GM23338 (cell line): ENCODE data around the gene NELFB. TPM values are rescaled to one million over a fixed set of nuclear protein-coding genes. Genes with fewer than 3 reads are reported as not detected.
A peak's percentile ranks its signal among the peaks of the same experiment; 100 is the strongest.

Experiments
- ATAC-seq: fragments of 200-7000 bp; cut with Tn5 transposase; 3 replicates; pipeline ENCODE4 v1.9.1; 2020
- DNase-seq: peaks from one replicate; pipeline ENCODE4 v3.0.0-alpha.2; 2015; ENCODE audit warnings: low spot score
- H2AFZ ChIP-seq: fragments of 200-600 bp; sonication (generic); 2 replicates; pipeline ENCODE4 v1.8.0; 2016; ENCODE audit warnings: antibody characterized with exemption, mild to moderate bottlenecking, moderate library complexity
- H3F3A ChIP-seq: fragments of 200-600 bp; sonication (generic); replicated peaks from 2 replicates; pipeline ENCODE4 v1.8.0; 2017; ENCODE audit warnings: antibody characterized with exemption, mixed run types, low read depth
- H3K27ac ChIP-seq: fragments of 200-600 bp; sonication (generic); 2 replicates; pipeline ENCODE4 v1.6.1; 2016; ENCODE audit warnings: low read depth
- H3K27me3 ChIP-seq: fragments of 200-600 bp; sonication (generic); 2 replicates; pipeline ENCODE4 v1.8.0; 2016; ENCODE audit warnings: mild to moderate bottlenecking, mixed run types, moderate library complexity; ENCODE audit not compliant: insufficient read depth
- H3K36me3 ChIP-seq: fragments of 200-600 bp; sonication (generic); 2 replicates; pipeline ENCODE4 v1.8.0; 2016; ENCODE audit warnings: mild to moderate bottlenecking; ENCODE audit not compliant: insufficient read depth
- H3K4me1 ChIP-seq: fragments of 200-600 bp; sonication (generic); 2 replicates; pipeline ENCODE4 v1.8.0; 2016; ENCODE audit warnings: mild to moderate bottlenecking, moderate library complexity; ENCODE audit not compliant: insufficient read depth
- H3K4me2 ChIP-seq: fragments of 200-600 bp; sonication (generic); 2 replicates; pipeline ENCODE4 v1.7.1; 2017; ENCODE audit warnings: mixed run types
- H3K4me3 ChIP-seq: fragments of 200-600 bp; sonication (generic); 2 replicates; pipeline ENCODE4 v1.6.1; 2016; ENCODE audit warnings: mixed run types
- H3K79me2 ChIP-seq: fragments of 200-600 bp; sonication (generic); replicated peaks from 2 replicates; pipeline ENCODE4 v1.8.0; 2017; ENCODE audit warnings: mild to moderate bottlenecking; ENCODE audit not compliant: insufficient read depth
- H3K9me2 ChIP-seq: fragments of 200-600 bp; sonication (generic); 2 replicates; pipeline ENCODE4 v1.8.0; 2017; ENCODE audit not compliant: insufficient read depth
- H4K20me1 ChIP-seq: fragments of 200-600 bp; sonication (generic); replicated peaks from 2 replicates; pipeline ENCODE4 v1.8.0; 2017; ENCODE audit warnings: mild to moderate bottlenecking; ENCODE audit not compliant: insufficient read depth
- H3K27ac Mint-ChIP-seq: 2 replicates; pipeline ENCODE4 v1.8.0; 2020; ENCODE audit warnings: inconsistent platforms, mild to moderate bottlenecking, moderate library complexity, mixed read lengths
- H3K27me3 Mint-ChIP-seq: 3 replicates; pipeline ENCODE4 v1.8.0; 2022; ENCODE audit warnings: low read depth, mild to moderate bottlenecking, moderate library complexity, mixed read lengths, inconsistent platforms; ENCODE audit not compliant: insufficient read depth, poor library complexity
- H3K36me3 Mint-ChIP-seq: 3 replicates; pipeline ENCODE4 v1.8.0; 2021; ENCODE audit warnings: low read depth, mild to moderate bottlenecking, inconsistent platforms, moderate library complexity, mixed read lengths
- H3K4me1 Mint-ChIP-seq: 3 replicates; pipeline ENCODE4 v1.8.0; 2020; ENCODE audit warnings: mild to moderate bottlenecking, inconsistent platforms, mixed read lengths
- H3K4me3 Mint-ChIP-seq: 3 replicates; pipeline ENCODE4 v1.8.0; 2021; ENCODE audit warnings: moderate library complexity, mild to moderate bottlenecking, inconsistent platforms, mixed read lengths
- H3K9me3 Mint-ChIP-seq: 3 replicates; pipeline ENCODE4 v1.8.0; 2020; ENCODE audit warnings: moderate library complexity, mild to moderate bottlenecking, inconsistent platforms, mixed read lengths
- CREB1 ChIP-seq: fragments of 250-450 bp; sonication (Bioruptor Pico); IDR thresholded peaks from 2 replicates; pipeline ENCODE4 v1.5.0; 2020; ENCODE audit warnings: low read depth, mild to moderate bottlenecking, moderate library complexity
- EZH2phosphoT487 ChIP-seq: fragments of 200-600 bp; sonication (generic); IDR thresholded peaks from one replicate; pipeline ENCODE4 v1.8.1; 2018; ENCODE audit warnings: antibody characterized with exemption; ENCODE audit not compliant: unreplicated experiment
- JUNB ChIP-seq: IDR thresholded peaks from one replicate; pipeline ENCODE4 v1.6.1; 2016; ENCODE audit warnings: antibody characterized with exemption; ENCODE audit not compliant: unreplicated experiment
- NANOG ChIP-seq: IDR thresholded peaks from 2 replicates; pipeline ENCODE4 v1.6.1; 2016; ENCODE audit warnings: antibody characterized with exemption, borderline replicate concordance
- POLR2AphosphoS5 ChIP-seq: IDR thresholded peaks from 2 replicates; pipeline ENCODE4 v1.6.1; 2016; ENCODE audit warnings: antibody characterized with exemption, low read depth
- STAT1 ChIP-seq: IDR thresholded peaks from one replicate; pipeline ENCODE4 v1.6.1; 2016; ENCODE audit warnings: antibody characterized with exemption; ENCODE audit not compliant: unreplicated experiment
- polyA plus RNA-seq: library from polyadenylated mRNA; unstranded; fragments of >200 nt; fragmentation: Nextera tagmentation; extraction: Ambion mirVana; gene quantifications from 2 replicates; pipeline ENCODE4 v1.2.1, GENCODE V29; 2016
- total RNA-seq: library from RNA; depleted of rRNA; stranded (reverse); fragments of >200 nt; shearing (Covaris generic); gene quantifications from 2 replicates; pipeline ENCODE4 v1.2.3, GENCODE V29; 2014
- TF ChIP-seq, protein P1 (sequence below), 2 experiments: fragments of 200-600 bp in 1 of 2; sonication (generic) in 1 of 2; conservative IDR thresholded peaks; 2 replicates each; pipeline versions ENCODE4 v1.5.1 to v1.6.1; 2016 to 2017; ENCODE audit warnings: antibody characterized with exemption in 2 of 2, low read depth in 2 of 2, mild to moderate bottlenecking in 2 of 2, moderate library complexity in 1 of 2
- TF ChIP-seq, protein P2 (sequence below): fragments of 250-450 bp; sonication (Bioruptor Pico); IDR thresholded peaks from 2 replicates; pipeline ENCODE4 v1.5.0; 2020; ENCODE audit warnings: mild to moderate bottlenecking, moderate library complexity
- TF ChIP-seq, protein P3 (sequence below): IDR thresholded peaks from 2 replicates; pipeline ENCODE4 v1.6.1; 2016; ENCODE audit warnings: antibody characterized with exemption

The NELFB gene
- total and polyA plus RNA-seq, 2 experiments from 2014 or later = 30.0 to 97.3 TPM

DNA sequence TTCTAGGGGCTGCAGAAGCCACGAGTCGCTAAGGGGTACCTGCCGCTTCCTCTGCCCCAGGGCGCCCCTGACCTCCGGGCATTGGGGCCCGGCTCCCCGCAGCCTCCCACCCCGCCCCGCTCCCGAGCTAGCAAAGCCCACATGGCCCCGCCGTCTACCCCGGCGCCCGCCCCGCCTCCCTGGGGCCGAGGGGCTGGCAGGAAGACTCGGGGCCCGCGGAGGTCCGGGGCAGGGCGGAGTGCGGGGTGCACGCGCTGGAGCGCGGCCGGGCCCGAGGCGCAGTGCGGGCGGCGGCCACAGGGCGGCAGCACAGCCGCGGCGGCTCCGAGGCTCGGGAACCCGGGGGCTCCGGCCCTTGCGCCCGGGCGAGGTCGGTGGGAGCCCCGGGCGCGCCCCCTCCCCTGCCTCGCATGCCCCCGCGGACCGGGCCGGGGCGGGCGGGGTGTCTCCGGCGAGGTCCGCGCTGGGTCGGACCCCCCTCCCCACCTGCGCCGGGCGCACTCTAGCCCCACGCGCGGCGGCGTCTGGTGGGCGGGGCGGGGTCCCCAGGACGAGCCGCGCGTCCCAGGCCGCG, 40.2 kb downstream of the NELFB start:
- H3K27ac ChIP-seq = no peak overlapping the region
- H3K27ac Mint-ChIP-seq = no peak overlapping the region
- peaks cover 31% of the 10 kb centered on the region for H3K4me1 ChIP-seq
- no peaks in the 10 kb centered on the region for H3K36me3 ChIP-seq
- peak overlapping the region; percentile 60; the same call in 2 of the 3 replicates for H3K4me3 Mint-ChIP-seq
- peaks cover 11% of the 10 kb centered on the region for H4K20me1 ChIP-seq
- no peak for TF ChIP-seq JUNB
- TF ChIP-seq, protein P1, sequence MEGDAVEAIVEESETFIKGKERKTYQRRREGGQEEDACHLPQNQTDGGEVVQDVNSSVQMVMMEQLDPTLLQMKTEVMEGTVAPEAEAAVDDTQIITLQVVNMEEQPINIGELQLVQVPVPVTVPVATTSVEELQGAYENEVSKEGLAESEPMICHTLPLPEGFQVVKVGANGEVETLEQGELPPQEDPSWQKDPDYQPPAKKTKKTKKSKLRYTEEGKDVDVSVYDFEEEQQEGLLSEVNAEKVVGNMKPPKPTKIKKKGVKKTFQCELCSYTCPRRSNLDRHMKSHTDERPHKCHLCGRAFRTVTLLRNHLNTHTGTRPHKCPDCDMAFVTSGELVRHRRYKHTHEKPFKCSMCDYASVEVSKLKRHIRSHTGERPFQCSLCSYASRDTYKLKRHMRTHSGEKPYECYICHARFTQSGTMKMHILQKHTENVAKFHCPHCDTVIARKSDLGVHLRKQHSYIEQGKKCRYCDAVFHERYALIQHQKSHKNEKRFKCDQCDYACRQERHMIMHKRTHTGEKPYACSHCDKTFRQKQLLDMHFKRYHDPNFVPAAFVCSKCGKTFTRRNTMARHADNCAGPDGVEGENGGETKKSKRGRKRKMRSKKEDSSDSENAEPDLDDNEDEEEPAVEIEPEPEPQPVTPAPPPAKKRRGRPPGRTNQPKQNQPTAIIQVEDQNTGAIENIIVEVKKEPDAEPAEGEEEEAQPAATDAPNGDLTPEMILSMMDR (conservative IDR thresholded peaks at IDR 0.05; ENCODE audit: low read depth in 2 of 2) = peak in 1 of 2 experiments; percentile 66; a peak in 2 of 4 replicates
- peaks cover 26% of the 10 kb centered on the region for H3K27me3 Mint-ChIP-seq
- ATAC-seq (peak; percentile 41), DNase-seq (peak; percentile 78)
- H3K4me1 Mint-ChIP-seq = peaks cover 38% of the 10 kb centered on the region
- H3K9me3 Mint-ChIP-seq = peaks cover 9% of the 10 kb centered on the region
- H2AFZ ChIP-seq = peak overlapping the region; percentile 89
- peak overlapping the region; percentile 78 for H3K4me2 ChIP-seq
- H3K79me2 ChIP-seq = no peaks in the 10 kb centered on the region; the same call in 1 of the 2 replicates
- H3K27me3 ChIP-seq = peaks cover 29% of the 10 kb centered on the region
- peaks cover 26% of the 10 kb centered on the region for H3F3A ChIP-seq
- peak overlapping the region; percentile 55; the same call in 1 of the 2 replicates for H3K4me3 ChIP-seq
- no peaks in the 10 kb centered on the region for H3K9me2 ChIP-seq
- peaks cover 4% of the 10 kb centered on the region; the same call in 2 of the 3 replicates for H3K36me3 Mint-ChIP-seq

- Histone ChIP-seq H3K27ac (no peak overlapping the region), H3K4me3 (peak overlapping the region; percentile 55), H3K79me2 (peaks cover 3% of the 10 kb centered on the region; the same call in 1 of the 2 replicates), H3K36me3 (no peaks in the 10 kb centered on the region), H3K4me2 (peak overlapping the region; percentile 96), H4K20me1 (peaks cover 11% of the 10 kb centered on the region), H2AFZ (no peak overlapping the region), H3K27me3 (peaks cover 29% of the 10 kb centered on the region), H3K4me1 (peaks cover 31% of the 10 kb centered on the region), H3F3A (peaks cover 26% of the 10 kb centered on the region), H3K9me2 (no peaks in the 10 kb centered on the region)
- ATAC-seq (no peak), DNase-seq (peak; percentile 64)
- peaks cover 4% of the 10 kb centered on the region; the same call in 2 of the 3 replicates for H3K36me3 Mint-ChIP-seq
- peaks cover 29% of the 10 kb centered on the region for H3K27me3 Mint-ChIP-seq
- H3K4me1 Mint-ChIP-seq = peaks cover 38% of the 10 kb centered on the region
- peaks cover 9% of the 10 kb centered on the region for H3K9me3 Mint-ChIP-seq
- H3K27ac Mint-ChIP-seq = no peak overlapping the region
- H3K4me3 Mint-ChIP-seq = peak overlapping the region; percentile 67
- TF ChIP-seq EZH2phosphoT487 = no peak
- no peak for TF ChIP-seq NANOG
- no peak for TF ChIP-seq STAT1
- TF ChIP-seq CREB1 (CRISPR knock-in tag) = no peak
- TF ChIP-seq, protein P2, sequence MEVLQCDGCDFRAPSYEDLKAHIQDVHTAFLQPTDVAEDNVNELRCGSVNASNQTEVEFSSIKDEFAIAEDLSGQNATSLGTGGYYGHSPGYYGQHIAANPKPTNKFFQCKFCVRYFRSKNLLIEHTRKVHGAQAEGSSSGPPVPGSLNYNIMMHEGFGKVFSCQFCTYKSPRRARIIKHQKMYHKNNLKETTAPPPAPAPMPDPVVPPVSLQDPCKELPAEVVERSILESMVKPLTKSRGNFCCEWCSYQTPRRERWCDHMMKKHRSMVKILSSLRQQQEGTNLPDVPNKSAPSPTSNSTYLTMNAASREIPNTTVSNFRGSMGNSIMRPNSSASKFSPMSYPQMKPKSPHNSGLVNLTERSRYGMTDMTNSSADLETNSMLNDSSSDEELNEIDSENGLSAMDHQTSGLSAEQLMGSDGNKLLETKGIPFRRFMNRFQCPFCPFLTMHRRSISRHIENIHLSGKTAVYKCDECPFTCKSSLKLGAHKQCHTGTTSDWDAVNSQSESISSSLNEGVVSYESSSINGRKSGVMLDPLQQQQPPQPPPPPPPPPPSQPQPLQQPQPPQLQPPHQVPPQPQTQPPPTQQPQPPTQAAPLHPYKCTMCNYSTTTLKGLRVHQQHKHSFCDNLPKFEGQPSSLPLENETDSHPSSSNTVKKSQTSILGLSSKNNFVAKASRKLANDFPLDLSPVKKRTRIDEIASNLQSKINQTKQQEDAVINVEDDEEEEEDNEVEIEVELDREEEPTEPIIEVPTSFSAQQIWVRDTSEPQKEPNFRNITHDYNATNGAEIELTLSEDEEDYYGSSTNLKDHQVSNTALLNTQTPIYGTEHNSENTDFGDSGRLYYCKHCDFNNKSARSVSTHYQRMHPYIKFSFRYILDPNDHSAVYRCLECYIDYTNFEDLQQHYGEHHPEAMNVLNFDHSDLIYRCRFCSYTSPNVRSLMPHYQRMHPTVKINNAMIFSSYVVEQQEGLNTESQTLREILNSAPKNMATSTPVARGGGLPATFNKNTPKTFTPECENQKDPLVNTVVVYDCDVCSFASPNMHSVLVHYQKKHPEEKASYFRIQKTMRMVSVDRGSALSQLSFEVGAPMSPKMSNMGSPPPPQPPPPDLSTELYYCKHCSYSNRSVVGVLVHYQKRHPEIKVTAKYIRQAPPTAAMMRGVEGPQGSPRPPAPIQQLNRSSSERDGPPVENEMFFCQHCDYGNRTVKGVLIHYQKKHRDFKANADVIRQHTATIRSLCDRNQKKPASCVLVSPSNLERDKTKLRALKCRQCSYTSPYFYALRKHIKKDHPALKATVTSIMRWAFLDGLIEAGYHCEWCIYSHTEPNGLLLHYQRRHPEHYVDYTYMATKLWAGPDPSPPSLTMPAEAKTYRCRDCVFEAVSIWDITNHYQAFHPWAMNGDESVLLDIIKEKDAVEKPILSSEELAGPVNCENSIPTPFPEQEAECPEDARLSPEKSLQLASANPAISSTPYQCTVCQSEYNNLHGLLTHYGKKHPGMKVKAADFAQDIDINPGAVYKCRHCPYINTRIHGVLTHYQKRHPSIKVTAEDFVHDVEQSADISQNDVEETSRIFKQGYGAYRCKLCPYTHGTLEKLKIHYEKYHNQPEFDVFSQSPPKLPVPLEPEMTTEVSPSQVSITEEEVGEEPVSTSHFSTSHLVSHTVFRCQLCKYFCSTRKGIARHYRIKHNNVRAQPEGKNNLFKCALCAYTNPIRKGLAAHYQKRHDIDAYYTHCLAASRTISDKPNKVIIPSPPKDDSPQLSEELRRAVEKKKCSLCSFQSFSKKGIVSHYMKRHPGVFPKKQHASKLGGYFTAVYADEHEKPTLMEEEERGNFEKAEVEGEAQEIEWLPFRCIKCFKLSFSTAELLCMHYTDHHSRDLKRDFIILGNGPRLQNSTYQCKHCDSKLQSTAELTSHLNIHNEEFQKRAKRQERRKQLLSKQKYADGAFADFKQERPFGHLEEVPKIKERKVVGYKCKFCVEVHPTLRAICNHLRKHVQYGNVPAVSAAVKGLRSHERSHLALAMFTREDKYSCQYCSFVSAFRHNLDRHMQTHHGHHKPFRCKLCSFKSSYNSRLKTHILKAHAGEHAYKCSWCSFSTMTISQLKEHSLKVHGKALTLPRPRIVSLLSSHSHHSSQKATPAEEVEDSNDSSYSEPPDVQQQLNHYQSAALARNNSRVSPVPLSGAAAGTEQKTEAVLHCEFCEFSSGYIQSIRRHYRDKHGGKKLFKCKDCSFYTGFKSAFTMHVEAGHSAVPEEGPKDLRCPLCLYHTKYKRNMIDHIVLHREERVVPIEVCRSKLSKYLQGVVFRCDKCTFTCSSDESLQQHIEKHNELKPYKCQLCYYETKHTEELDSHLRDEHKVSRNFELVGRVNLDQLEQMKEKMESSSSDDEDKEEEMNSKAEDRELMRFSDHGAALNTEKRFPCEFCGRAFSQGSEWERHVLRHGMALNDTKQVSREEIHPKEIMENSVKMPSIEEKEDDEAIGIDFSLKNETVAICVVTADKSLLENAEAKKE (CRISPR knock-in tag) = no peak
- TF ChIP-seq, protein P3, sequence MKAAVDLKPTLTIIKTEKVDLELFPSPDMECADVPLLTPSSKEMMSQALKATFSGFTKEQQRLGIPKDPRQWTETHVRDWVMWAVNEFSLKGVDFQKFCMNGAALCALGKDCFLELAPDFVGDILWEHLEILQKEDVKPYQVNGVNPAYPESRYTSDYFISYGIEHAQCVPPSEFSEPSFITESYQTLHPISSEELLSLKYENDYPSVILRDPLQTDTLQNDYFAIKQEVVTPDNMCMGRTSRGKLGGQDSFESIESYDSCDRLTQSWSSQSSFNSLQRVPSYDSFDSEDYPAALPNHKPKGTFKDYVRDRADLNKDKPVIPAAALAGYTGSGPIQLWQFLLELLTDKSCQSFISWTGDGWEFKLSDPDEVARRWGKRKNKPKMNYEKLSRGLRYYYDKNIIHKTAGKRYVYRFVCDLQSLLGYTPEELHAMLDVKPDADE = no peak
- TF ChIP-seq POLR2AphosphoS5 = no peak
- no peak for TF ChIP-seq JUNB
Measured at GRCh38 chr9:137295849-137296669, 40.9 kb downstream of the NELFB start.
